ENCODE results near the gene ELK3.

The ELK3 gene

GRCh38 chr12:96190413-96191108 is 3.6 kb upstream of the ELK3 start:
- no peak for DNase-seq

- DNase-seq, result no peak
These were observed 1.1 kb upstream of the ELK3 start for GRCh38 chr12:96192926-96193573.

GRCh38 chr12:96194576-96194889 is 358 bp downstream of the ELK3 start:
- no peak for DNase-seq

- DNase-seq, result no peak
These were observed 1.0 kb downstream of the ELK3 start for GRCh38 chr12:96194971-96195844.

- DNase-seq, result no peak
These were observed 1.8 kb downstream of the ELK3 start for GRCh38 chr12:96195845-96196451.

- no peak for DNase-seq
These were observed 2.6 kb downstream of the ELK3 start for GRCh38 chr12:96196781-96197180.

GRCh38 chr12:96197503-96198272 is 3.5 kb downstream of the ELK3 start:
- DNase-seq, result no peak

GRCh38 chr12:96198965-96199364 is 4.8 kb downstream of the ELK3 start:
- DNase-seq, result no peak

- DNase-seq, result no peak
These were observed 5.3 kb downstream of the ELK3 start for GRCh38 chr12:96199464-96199863.

- no peak for DNase-seq
These were observed 7.4 kb downstream of the ELK3 start for GRCh38 chr12:96201272-96202227.

GRCh38 chr12:96204381-96204780 is 10.2 kb downstream of the ELK3 start:
- DNase-seq, result no peak

GRCh38 chr12:96205908-96206307 is 11.7 kb downstream of the ELK3 start:
- DNase-seq, result no peak

GRCh38 chr12:96206936-96207662 is 12.9 kb downstream of the ELK3 start:
- DNase-seq, result no peak

- DNase-seq, result no peak
These were observed 14.2 kb downstream of the ELK3 start for GRCh38 chr12:96208346-96208745.

GRCh38 chr12:96208801-96209549 is 14.8 kb downstream of the ELK3 start:
- DNase-seq, result no peak

GRCh38 chr12:96210376-96211055 is 16.3 kb downstream of the ELK3 start:
- no peak for DNase-seq

GRCh38 chr12:96211988-96212387 is 17.8 kb downstream of the ELK3 start:
- no peak for DNase-seq

GRCh38 chr12:96212456-96213375 is 18.5 kb downstream of the ELK3 start:
- DNase-seq, result no peak
